ENCODE results near the gene PGF.

PGF gene

GRCh38 chr14:74978416-74978947 is 23.1 kb upstream of the PGF start:
- DNase-seq (ENCODE audit: low read depth), result no peak

DNA sequence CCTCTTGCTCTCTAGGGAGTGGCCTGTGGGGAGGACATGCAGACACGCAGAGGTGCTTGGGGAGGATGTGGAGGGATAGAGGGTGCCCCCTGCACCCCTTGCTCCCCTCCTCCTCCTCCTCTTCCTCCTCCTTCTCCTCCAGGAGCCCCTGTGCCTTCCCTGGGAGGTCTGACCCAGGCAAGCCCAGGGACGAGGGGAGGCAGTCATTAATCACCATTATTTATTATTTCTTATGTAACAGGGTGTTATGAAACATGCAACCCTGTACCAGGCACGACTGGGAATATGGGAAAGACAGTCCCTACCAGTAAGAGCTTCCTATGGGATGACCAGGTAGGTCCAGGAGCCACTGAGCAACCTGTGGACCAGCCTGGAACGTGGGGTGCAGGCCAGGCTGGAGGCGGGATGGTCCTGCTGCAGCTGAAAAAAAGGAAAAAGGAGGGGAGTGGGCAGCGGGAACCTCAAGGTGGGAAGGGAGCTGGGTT is 22.5 kb upstream of the PGF start:
- no peak for DNase-seq (ENCODE audit: low read depth)

GRCh38 chr14:74977164-74977900 is 21.9 kb upstream of the PGF start:
- DNase-seq (ENCODE audit: low read depth), result no peak

GRCh38 chr14:74976264-74977113 is 21.1 kb upstream of the PGF start:
- DNase-seq (ENCODE audit: low read depth), result no peak

- DNase-seq (ENCODE audit: low read depth), result no peak
Observed at GRCh38 chr14:74975059-74975810, 19.8 kb upstream of the PGF start.

DNA sequence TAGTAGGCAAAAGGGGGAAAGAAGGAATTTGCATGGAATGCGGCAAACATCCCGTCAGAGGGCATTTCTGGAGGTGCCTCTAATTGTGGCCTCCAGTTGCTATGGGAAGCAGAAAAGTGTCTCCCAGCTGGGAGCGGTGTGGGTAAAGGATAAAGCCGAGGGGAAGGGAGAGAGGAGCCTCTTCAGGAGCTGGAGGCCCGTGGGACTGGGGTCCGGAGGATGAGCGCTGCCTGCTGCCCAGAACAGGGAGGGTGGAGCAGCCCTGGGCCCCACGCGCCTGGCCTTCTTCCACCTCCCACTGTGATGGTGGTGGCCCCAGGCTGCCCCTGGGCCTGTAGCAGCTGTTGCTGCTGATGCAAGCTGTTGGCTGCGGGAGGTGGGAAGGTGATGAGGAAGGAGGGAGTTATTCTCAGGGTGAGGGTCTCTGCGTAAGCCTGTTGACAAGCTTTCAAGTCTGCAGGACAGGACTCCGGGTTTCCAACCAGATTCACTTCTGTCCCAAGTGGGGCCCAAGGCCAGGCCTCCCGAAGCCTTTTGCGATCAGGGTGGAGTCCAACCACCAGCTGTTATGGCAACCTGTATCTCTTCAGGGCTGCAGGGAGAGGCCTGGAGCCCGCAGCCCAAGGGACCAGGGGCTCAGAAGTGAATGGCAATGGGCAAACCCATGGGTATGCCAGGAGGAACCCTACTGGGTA is 19.1 kb upstream of the PGF start:
- no peak for DNase-seq (ENCODE audit: low read depth)

- no peak for DNase-seq (ENCODE audit: low read depth)
Observed at GRCh38 chr14:74973905-74974363, 18.5 kb upstream of the PGF start.

DNA sequence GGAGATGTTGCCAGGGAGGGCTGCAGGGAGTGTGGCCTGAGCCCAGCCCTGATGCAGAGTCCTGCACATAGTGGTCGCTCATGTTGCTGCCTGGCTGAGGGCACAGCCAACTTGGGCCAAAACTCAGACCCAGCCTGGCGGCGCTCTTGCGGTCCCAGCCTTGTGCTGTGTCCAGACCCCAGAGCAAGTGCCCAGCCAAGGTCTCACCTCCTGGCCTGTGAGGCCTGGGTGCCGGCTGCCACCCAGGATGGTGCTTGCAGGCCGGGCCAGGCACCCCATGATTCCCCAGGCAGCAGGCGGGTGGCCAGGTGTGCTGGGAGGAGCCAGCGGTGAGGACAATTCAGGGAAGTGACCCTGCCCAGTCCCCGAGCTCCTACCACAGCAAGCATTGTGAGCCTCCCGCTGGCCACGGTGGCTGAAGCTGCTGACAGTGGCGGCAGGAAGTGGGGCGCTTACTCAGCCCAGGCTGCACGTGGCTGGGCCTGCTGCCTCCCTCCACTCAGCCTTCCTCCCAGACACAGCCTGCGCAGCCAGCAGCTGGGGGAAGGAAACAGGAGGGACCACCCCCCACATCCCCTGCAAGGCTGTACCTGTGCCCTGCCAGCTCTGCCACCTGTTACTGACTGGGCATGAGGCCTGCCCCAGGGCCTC is 17.7 kb upstream of the PGF start:
- DNase-seq (ENCODE audit: low read depth), result no peak

DNA sequence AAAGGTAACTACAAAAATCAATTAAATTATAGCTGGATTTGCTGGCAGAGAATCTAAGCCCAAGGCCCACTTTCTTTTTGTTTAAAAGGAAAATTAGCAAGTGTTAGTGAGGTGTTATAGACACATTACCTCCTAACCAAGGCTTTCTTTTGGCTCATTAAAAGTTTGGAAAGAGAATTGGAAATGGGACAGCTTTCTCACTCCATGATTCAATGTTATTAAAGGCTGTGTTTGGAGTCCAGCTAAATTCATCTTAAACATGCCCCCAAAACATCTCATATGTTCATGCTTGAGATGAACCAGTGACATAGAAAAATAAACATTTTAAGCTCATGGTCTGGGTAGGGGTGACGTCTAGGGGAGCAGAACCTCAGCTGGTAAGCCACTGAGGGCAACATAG is 13.4 kb upstream of the PGF start:
- DNase-seq (ENCODE audit: low read depth), result no peak

GRCh38 chr14:74965486-74966153 is 10.2 kb upstream of the PGF start:
- no peak for DNase-seq (ENCODE audit: low read depth)

DNA sequence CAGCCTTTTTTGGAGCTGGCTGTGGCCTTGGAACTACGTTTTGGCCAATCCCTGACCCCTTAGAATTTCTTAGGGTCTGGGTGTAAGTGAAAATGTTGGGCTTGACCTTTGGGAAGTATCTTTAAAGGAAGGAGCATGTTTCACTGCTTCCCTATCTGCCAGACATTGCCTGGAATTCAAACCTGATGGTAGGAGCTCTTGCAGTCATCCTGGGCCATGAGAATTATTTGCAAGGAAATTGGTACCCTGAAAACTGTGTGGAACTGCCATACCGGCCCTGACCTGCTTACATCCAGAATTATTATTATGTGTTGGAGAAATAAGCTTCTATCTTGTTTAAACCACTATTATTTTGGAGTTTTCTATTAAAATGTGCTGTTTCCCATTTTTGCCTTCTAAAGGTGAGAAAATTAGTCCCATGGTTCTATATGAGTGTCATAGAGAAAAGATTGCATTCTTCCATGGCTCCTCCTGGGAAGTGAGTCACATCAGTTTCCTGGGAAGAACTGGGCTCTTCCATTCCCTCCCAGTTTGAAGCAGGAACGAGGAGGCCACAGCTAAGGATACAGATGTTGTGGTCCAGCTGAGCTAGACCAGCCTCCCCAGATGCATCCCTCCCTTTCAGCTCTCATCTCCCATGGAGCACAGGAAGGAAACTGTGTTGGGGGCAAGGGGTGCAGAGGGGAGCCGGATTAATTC is 9.5 kb upstream of the PGF start:
- DNase-seq (ENCODE audit: low read depth), result no peak

GRCh38 chr14:74963705-74964271 is 8.4 kb upstream of the PGF start:
- DNase-seq (ENCODE audit: low read depth), result no peak

DNA sequence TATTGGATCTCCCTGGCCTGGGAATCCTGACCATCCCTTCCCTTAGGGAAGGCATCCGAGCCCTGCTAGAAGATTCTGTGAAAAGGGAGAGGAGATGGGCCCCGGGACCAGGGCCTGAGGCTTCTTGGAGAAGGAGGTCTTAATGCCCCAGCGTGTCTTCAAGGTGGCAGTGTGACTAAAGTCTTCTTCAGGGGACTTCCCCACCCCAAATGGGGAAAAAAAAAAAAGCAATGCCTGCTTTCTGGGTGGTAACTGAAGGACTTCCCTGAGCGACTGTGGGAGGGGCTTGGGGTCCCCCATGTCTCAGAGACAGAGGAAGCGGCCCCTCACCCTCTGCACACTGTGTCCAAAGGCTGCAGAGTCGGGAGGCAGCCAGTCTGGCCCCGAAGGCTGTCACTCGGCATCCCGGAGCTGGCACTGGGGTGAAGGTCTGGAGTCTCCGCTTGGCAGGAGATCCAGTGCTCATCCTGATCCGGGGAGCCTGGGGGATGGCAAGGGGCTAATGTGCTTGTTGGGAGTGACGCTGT is 7.8 kb upstream of the PGF start:
- DNase-seq (ENCODE audit: low read depth), result no peak

DNA sequence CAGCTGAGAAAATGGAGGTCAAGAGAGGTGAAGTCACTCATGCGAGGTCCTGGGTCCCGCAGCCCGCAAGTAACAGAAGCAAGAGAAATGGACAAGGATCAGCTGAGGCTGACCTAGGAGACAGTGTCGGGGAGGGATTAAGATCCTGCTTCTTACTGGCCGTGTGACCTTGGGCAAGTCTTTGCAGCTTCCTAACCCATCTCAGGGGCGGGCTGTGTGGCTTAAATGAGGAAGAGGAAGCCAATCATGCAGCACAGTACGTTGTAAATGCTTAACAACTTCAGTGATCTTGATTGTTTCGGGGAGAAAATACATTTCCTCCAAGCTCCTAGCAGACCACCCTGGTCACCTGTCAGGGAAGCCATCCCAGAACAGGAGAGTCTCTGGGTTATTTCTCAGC is 7.1 kb upstream of the PGF start:
- DNase-seq (ENCODE audit: low read depth), result no peak

- DNase-seq (ENCODE audit: low read depth), result no peak
Observed at GRCh38 chr14:74962046-74962445, 6.6 kb upstream of the PGF start.

- no peak for DNase-seq (ENCODE audit: low read depth)
Observed at GRCh38 chr14:74961238-74961911, 6.0 kb upstream of the PGF start.

DNA sequence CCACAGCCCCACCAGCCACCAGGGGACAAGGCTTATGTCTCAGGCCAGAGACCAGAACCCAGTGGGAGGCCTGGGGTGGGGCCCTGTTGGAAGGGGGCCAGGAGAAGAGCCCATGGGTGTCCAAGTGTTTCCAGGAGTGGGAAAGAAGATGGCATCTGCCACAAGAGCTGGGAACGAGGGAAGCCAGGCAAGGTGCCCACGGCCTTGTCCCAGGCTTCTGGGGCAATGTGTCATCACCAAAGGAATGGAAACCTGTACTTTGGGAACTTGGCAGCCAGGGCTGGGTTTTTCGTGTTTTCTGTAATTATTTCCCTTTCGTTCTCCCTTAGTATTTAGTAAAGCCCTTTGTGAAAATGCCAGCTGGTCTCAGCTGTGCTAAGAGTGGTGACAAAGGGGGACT is 5.3 kb upstream of the PGF start:
- no peak for DNase-seq (ENCODE audit: low read depth)

GRCh38 chr14:74959596-74960180 is 4.3 kb upstream of the PGF start:
- no peak for DNase-seq (ENCODE audit: low read depth)
